SH-SY5Y (cell line): ENCODE results near the gene PADI1.

Experiments used
- GATA2 ChIP-seq: IDR thresholded peaks from 2 replicates; pipeline ENCODE4 v1.6.1; 2011; ENCODE audit warnings: mild to moderate bottlenecking, low read depth, low read length
- GATA3 ChIP-seq: IDR thresholded peaks from 2 replicates; pipeline ENCODE4 v1.6.1; 2011; ENCODE audit warnings: low read depth, mild to moderate bottlenecking, low read length, moderate library complexity

DNA sequence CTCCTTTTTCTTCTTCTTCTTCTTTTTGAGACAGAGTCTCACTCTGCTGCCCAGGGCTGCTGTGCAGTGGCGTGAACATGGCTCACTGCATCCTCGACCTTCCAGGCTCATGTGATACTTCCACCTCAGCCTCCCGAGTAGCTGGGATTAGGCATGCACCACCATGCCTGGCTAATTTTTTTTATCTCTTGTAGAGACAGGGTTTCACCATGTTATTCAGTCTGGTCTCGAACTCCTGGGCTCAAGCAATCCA, 13.0 kb upstream of the PADI1 start:
- no peak for TF ChIP-seq GATA2
- TF ChIP-seq GATA3: no peak
